OCI-LY7 (cell line): Measurements from ENCODE around the gene OAS1. TPM values are rescaled to one million over a fixed set of nuclear protein-coding genes. Genes with fewer than 3 reads are reported as not detected.

Experiments used
- BruUV-seq: library from RNA; stranded (reverse); fragments of 400-500 nt; replicated peaks from 2 replicates; lab custom pipeline; 2021; lab: Mats Ljungman, UMichigan
- CTCF ChIA-PET: fragments of 300-600 bp; sonication (Branson Sonifier 250); formaldehyde crosslinking; loops from one replicate; lab custom pipeline; 2022; ENCODE audit warnings: antibody characterized with exemption; ENCODE audit not compliant: unreplicated experiment; lab: Charles Lee
- POLR2A ChIA-PET: fragments of 300-600 bp; sonication (Branson Sonifier 250); formaldehyde crosslinking; loops from one replicate; lab custom pipeline; 2022; ENCODE audit warnings: antibody characterized with exemption; lab: Charles Lee
- DNase-seq: peaks from one replicate; pipeline ENCODE4 v3.0.0-alpha.2; 2015; ENCODE audit warnings: low spot score
- H2AFZ ChIP-seq: fragments of 200-600 bp; sonication (generic), shearing (Covaris generic); 2 replicates; pipeline ENCODE4 v1.6.1; 2014; ENCODE audit warnings: mild to moderate bottlenecking, antibody characterized with exemption, low read length, moderate library complexity
- H3K27ac ChIP-seq: fragments of 200-600 bp; sonication (generic); 2 replicates; pipeline ENCODE4 v1.5.1; 2014; ENCODE audit warnings: mixed run types, low read depth, mild to moderate bottlenecking, moderate library complexity, low read length, inconsistent platforms; ENCODE audit not compliant: poor library complexity, severe bottlenecking
- H3K36me3 ChIP-seq: fragments of 200-600 bp; sonication (generic); 2 replicates; pipeline ENCODE4 v1.6.1; 2014; ENCODE audit warnings: mild to moderate bottlenecking, antibody characterized with exemption, low read length, moderate library complexity, mixed read lengths; ENCODE audit not compliant: insufficient read depth
- H3K4me1 ChIP-seq: fragments of 200-600 bp; sonication (generic); 2 replicates; pipeline ENCODE4 v1.5.1; 2014; ENCODE audit warnings: mild to moderate bottlenecking, low read length; ENCODE audit not compliant: insufficient read depth, poor library complexity, severe bottlenecking
- H3K4me2 ChIP-seq: fragments of 200-600 bp; sonication (generic); 2 replicates; pipeline ENCODE4 v1.6.1; 2014; ENCODE audit warnings: mild to moderate bottlenecking, low read length
- H3K4me3 ChIP-seq: fragments of 200-600 bp; sonication (generic); 2 replicates; pipeline ENCODE4 v1.5.1; 2014; ENCODE audit warnings: mild to moderate bottlenecking, low read depth, low read length; ENCODE audit not compliant: poor library complexity, severe bottlenecking
- H3K79me2 ChIP-seq: fragments of 200-600 bp; sonication (generic); 2 replicates; pipeline ENCODE4 v1.6.1; 2016; ENCODE audit warnings: low read depth, mild to moderate bottlenecking, low read length, moderate library complexity, mixed read lengths; ENCODE audit not compliant: insufficient read depth
- H3K9me2 ChIP-seq: fragments of 200-600 bp; sonication (generic); 2 replicates; pipeline ENCODE4 v1.6.1; 2016; ENCODE audit warnings: mild to moderate bottlenecking, low read length, mixed read lengths; ENCODE audit not compliant: insufficient read depth
- H3K9me3 ChIP-seq: fragments of 200-600 bp; sonication (generic); 2 replicates; pipeline ENCODE4 v1.6.1; 2014; ENCODE audit warnings: mild to moderate bottlenecking, mixed run types, low read length, mixed read lengths
- H4K20me1 ChIP-seq: fragments of 200-600 bp; sonication (generic); 2 replicates; pipeline ENCODE4 v1.6.1; 2014; ENCODE audit warnings: mild to moderate bottlenecking, antibody characterized with exemption, low read length, moderate library complexity, mixed read lengths; ENCODE audit not compliant: insufficient read depth
- EZH2phosphoT487 ChIP-seq: fragments of 200-600 bp; sonication (generic); IDR thresholded peaks from 2 replicates; pipeline ENCODE4 v1.6.1; 2018; ENCODE audit warnings: low read depth, borderline replicate concordance, mild to moderate bottlenecking, mixed run types, antibody characterized with exemption, low read length, moderate library complexity, mixed read lengths
- intact Hi-C: fragments of 100-400 bp; cut with micrococcal nuclease; formaldehyde crosslinking; loops from one replicate; pipeline ENCODE4 v1.10.0; 2022; ENCODE audit not compliant: unreplicated experiment
- total RNA-seq, 2 experiments: library from RNA; depleted of rRNA in 1 of 2; stranded (reverse); fragments of >200 nt in 1 of 2; shearing (Covaris generic) in 1 of 2; gene quantifications; 2 replicates each; pipeline ENCODE4 v1.2.3, GENCODE V29; 2014 to 2022
- TF ChIP-seq, protein P1 (sequence below): fragments of 200-600 bp; sonication (generic); conservative IDR thresholded peaks from 2 replicates; pipeline ENCODE4 v1.5.1; 2014; ENCODE audit warnings: mild to moderate bottlenecking, antibody characterized with exemption, low read length, moderate library complexity, mixed read lengths

Gene OAS1
- total RNA-seq, 2 experiments from 2014 or later, result 49.6 to 56.3 TPM

DNA sequence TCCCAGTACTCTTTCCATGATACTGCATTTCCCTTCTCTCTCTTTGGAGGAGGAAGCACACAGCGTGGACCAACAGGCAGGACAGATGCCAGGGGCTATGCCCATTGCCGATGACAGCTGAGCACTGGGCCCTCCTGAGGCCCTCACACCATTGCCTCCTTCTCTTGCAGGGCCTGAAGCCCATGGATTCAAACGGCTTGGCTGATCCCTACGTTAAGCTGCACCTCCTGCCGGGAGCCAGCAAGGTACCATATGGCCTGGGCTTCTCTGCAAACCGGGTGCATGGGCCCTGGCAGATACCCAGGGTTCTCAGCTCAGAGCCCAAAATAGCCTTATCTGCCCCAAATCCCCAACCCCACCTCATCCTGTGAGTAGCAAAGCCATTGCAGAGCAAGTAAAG, 25.2 kb upstream of the OAS1 start:
- Histone ChIP-seq H3K4me2 (no peak overlapping the region), H4K20me1 (no peaks in the 10 kb centered on the region), H3K4me3 (no peak overlapping the region), H3K36me3 (no peaks in the 10 kb centered on the region), H3K9me2 (no peaks in the 10 kb centered on the region), H3K4me1 (no peaks in the 10 kb centered on the region), H3K27ac (no peak overlapping the region), H2AFZ (no peak overlapping the region), H3K9me3 (no peaks in the 10 kb centered on the region), H3K79me2 (no peaks in the 10 kb centered on the region)
- intact Hi-C loops, result no loop called here
- ChIA-PET CTCF (no interaction called here), POLR2A (no interaction called here)
- no TSS peak for BruUV-seq
- TF ChIP-seq, protein P1, sequence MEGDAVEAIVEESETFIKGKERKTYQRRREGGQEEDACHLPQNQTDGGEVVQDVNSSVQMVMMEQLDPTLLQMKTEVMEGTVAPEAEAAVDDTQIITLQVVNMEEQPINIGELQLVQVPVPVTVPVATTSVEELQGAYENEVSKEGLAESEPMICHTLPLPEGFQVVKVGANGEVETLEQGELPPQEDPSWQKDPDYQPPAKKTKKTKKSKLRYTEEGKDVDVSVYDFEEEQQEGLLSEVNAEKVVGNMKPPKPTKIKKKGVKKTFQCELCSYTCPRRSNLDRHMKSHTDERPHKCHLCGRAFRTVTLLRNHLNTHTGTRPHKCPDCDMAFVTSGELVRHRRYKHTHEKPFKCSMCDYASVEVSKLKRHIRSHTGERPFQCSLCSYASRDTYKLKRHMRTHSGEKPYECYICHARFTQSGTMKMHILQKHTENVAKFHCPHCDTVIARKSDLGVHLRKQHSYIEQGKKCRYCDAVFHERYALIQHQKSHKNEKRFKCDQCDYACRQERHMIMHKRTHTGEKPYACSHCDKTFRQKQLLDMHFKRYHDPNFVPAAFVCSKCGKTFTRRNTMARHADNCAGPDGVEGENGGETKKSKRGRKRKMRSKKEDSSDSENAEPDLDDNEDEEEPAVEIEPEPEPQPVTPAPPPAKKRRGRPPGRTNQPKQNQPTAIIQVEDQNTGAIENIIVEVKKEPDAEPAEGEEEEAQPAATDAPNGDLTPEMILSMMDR, result no peak
- TF ChIP-seq EZH2phosphoT487, result no peak
- DNase-seq, result no peak

DNA sequence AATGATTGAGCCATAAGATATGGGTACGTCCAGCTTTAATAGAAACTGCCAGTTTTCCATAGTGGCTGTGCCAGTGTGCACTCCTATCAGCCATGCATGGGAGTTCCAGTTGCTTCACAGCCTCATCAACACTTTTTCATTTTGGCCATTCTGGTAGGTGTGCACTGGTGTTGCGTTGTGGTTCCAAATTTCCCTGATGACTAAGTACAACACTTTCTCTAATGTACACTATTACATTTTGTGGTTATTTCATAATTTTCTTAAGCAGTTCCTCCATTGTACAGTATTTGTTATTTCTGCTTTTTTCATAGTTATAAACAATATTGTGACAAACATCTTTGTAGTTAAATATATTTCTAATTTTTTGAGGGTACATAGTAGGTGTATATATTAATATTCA, 21.5 kb upstream of the OAS1 start:
- CTCF ChIA-PET, result no interaction called here
- Histone ChIP-seq H3K9me3 (no peaks in the 10 kb centered on the region), H3K27ac (no peak overlapping the region), H3K4me3 (no peak overlapping the region), H3K36me3 (no peaks in the 10 kb centered on the region), H3K79me2 (no peaks in the 10 kb centered on the region), H3K4me1 (no peaks in the 10 kb centered on the region), H3K4me2 (no peak overlapping the region), H4K20me1 (no peaks in the 10 kb centered on the region), H3K9me2 (no peaks in the 10 kb centered on the region), H2AFZ (no peak overlapping the region)
- intact Hi-C loops, result no loop called here
- no TSS peak for BruUV-seq
- POLR2A ChIA-PET, result interaction anchor here (1.0 kb wide), 1 partner anchor 44 kb away, joined by 4 read pairs; no protein-coding TSS in a partner anchor
- TF ChIP-seq, protein P1, result no peak
- TF ChIP-seq EZH2phosphoT487, result no peak
- DNase-seq, result no peak

DNA sequence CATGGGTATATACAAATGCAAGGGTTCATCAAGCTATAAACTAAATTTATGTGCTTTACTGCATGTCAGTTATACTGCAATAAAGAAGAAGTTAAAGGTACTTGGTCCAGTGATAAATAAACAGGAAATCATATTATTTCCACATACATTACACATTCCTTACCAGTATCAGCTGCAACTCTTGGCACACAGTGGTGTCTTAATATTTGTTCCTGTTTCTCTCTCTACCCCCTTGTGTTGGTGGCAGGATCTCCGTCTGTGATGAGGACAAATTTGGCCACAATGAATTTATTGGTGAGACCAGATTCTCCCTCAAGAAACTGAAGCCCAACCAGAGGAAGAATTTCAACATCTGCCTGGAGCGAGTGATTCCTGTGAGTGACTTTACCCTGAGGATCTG, 19.2 kb upstream of the OAS1 start:
- intact Hi-C loops, result no loop called here
- no peak for TF ChIP-seq EZH2phosphoT487
- TF ChIP-seq, protein P1, result no peak
- H3K79me2 ChIP-seq, result no peaks in the 10 kb centered on the region
- CTCF ChIA-PET, result no interaction called here
- H3K9me2 ChIP-seq, result no peaks in the 10 kb centered on the region
- no peak overlapping the region for H3K4me3 ChIP-seq
- no peak overlapping the region for H2AFZ ChIP-seq
- no peak overlapping the region for H3K27ac ChIP-seq
- no peak for DNase-seq
- POLR2A ChIA-PET, result no interaction called here
- BruUV-seq, result no TSS peak
- H4K20me1 ChIP-seq, result no peaks in the 10 kb centered on the region
- H3K4me2 ChIP-seq, result no peak overlapping the region
- H3K9me3 ChIP-seq, result no peaks in the 10 kb centered on the region
- H3K36me3 ChIP-seq, result no peaks in the 10 kb centered on the region
- H3K4me1 ChIP-seq, result no peaks in the 10 kb centered on the region
